Right cardiac atrium (tissue), 5 donors: ENCODE data around the gene TMEM125. TPM values are rescaled to one million over a fixed set of nuclear protein-coding genes. Genes with fewer than 3 reads are reported as not detected.

ENCODE experiments used
- ATAC-seq, 2 donors: fragments of 200-7000 bp; cut with Tn5 transposase; one replicate each; pipeline versions ENCODE4 v1.8.0 to v1.9.1; 2020; ENCODE audit warnings: moderate library complexity in 2 of 2, mild to moderate bottlenecking in 1 of 2
- DNase-seq, 3 donors: peaks; one replicate each; pipeline ENCODE4 v3.0.0-alpha.2; 2020
- H3K27ac ChIP-seq: one replicate; pipeline ENCODE4 v1.5.1; 2013; ENCODE audit warnings: mild to moderate bottlenecking, low read length, control low read depth, moderate library complexity
- H3K27me3 ChIP-seq: one replicate; pipeline ENCODE4 v1.6.1; 2013; ENCODE audit not compliant: control insufficient read depth, insufficient read depth
- H3K4me1 ChIP-seq: one replicate; pipeline ENCODE4 v1.6.1; 2013; ENCODE audit warnings: low read length; ENCODE audit not compliant: control insufficient read depth, insufficient read depth
- H3K4me3 ChIP-seq: one replicate; pipeline ENCODE4 v1.5.1; 2013; ENCODE audit warnings: low read length, control low read depth
- H3K9me3 ChIP-seq: one replicate; pipeline ENCODE4 v1.6.1; 2013; ENCODE audit warnings: low read length; ENCODE audit not compliant: control insufficient read depth
- WGBS: extraction: QIAGEN DNeasy Blood & Tissue Kit; methylation state at CpG from one replicate; pipeline ENCODE4 v1.1.7; 2013; 5-methylcytosine and 5-hydroxymethylcytosine counted together
- intact Hi-C, 4 donors: fragments of 100-400 bp; cut with DNase I; formaldehyde crosslinking; loops; one replicate each; pipeline versions ENCODE4 v1.11.0 to v1.14.0; 2022 to 2023
- polyA plus RNA-seq: library from polyadenylated mRNA; stranded (reverse); fragments of 200-250 nt; gene quantifications from one replicate; pipeline ENCODE4 v1.2.3, GENCODE V29; 2013
- total RNA-seq, 4 donors: library from RNA; stranded (reverse); fragmentation: NEBNext Ultra II Directional; extraction: Animal tissue kit (Norgen Biotek cat#: 25700); gene quantifications; one replicate each; pipeline ENCODE4 v1.2.1, GENCODE V29; 2021
- donor health status: healthy with polysubstance abuse.
- donor health status: DM: no; HTN: yes; CAD: no.
- donor health status: DM: no; HTN: no; CAD: no.
- donor health status: DM: no; HTN: yes; CAD: no; lungs with severe emphysema.
- donor health status: DM: yes; HTN: yes; CAD: no.

Gene TMEM125
- total and polyA plus RNA-seq, 5 donors = 0.68 to 1.6 (median 1.3) TPM

GRCh38 chr1:43296207-43296606 lies 26.4 kb downstream of the TMEM125 start:
- 32% methylated on average over 1 of the region's 1 CpG for WGBS
- H3K4me1 ChIP-seq = peaks cover 7% of the 10 kb centered on the region

GRCh38 chr1:43298055-43298454 lies 28.3 kb downstream of the TMEM125 start:
- intact Hi-C loops = no loop called here
- Histone ChIP-seq H3K4me3 (no peak overlapping the region), H3K27ac (no peak overlapping the region), H3K9me3 (no peaks in the 10 kb centered on the region), H3K27me3 (no peaks in the 10 kb centered on the region), H3K4me1 (peaks cover 14% of the 10 kb centered on the region)
- 66% methylated on average over 1 of the region's 1 CpG for WGBS
- ATAC-seq = no peak
- DNase-seq = no peak

More at GRCh38 chr1:43296207-43296606, 26.4 kb downstream of the TMEM125 start:
- intact Hi-C loops = no loop called here
- no peak overlapping the region for H3K4me3 ChIP-seq
- no peaks in the 10 kb centered on the region for H3K9me3 ChIP-seq
- H3K27ac ChIP-seq = no peak overlapping the region
- H3K27me3 ChIP-seq = no peaks in the 10 kb centered on the region
- DNase-seq (no peak), ATAC-seq (no peak)

- peak overlapping the region; percentile 21 for H3K27ac ChIP-seq
- H3K9me3 ChIP-seq = no peaks in the 10 kb centered on the region
- ATAC-seq (no peak), DNase-seq (no peak)
- no peak overlapping the region for H3K4me3 ChIP-seq
- intact Hi-C loops = no loop called here
- no peaks in the 10 kb centered on the region for H3K27me3 ChIP-seq
- H3K4me1 ChIP-seq = peaks cover 19% of the 10 kb centered on the region
Measured at GRCh38 chr1:43299101-43299500, 29.3 kb downstream of the TMEM125 start.

- peaks cover 21% of the 10 kb centered on the region for H3K4me1 ChIP-seq
- ATAC-seq (peak; percentile 72 to 86), DNase-seq (peak; percentile 57 to 76 (median 64))
- peak within 1 kb of the TSS; percentile 74 for H3K27ac ChIP-seq
- intact Hi-C loops = loop anchor here in 1 of 4 donors (5.0 kb wide), 1 partner anchor 63 kb away; no protein-coding TSS in a partner anchor
- no peaks in the 10 kb centered on the region for H3K9me3 ChIP-seq
- 65% methylated on average over 10 of the region's 10 CpGs for WGBS
- peak within 1 kb of the TSS; percentile 45 for H3K4me3 ChIP-seq
- no peaks in the 10 kb centered on the region for H3K27me3 ChIP-seq
Measured at GRCh38 chr1:43300378-43301094, 30.8 kb downstream of the TMEM125 start, which contains the start of gene TIE1. TIE1 (plus strand) TSS chr1:43300982; CDS start chr1:43301072, 90 bp downstream.

- 34% methylated on average over 1 of the region's 1 CpG for WGBS
- Histone ChIP-seq H3K9me3 (no peaks in the 10 kb centered on the region), H3K4me1 (peaks cover 21% of the 10 kb centered on the region), H3K4me3 (peak overlapping the region; percentile 45), H3K27me3 (no peaks in the 10 kb centered on the region), H3K27ac (peak overlapping the region; percentile 79)
- intact Hi-C loops = loop anchor here in 1 of 4 donors (5.0 kb wide), 1 partner anchor 65 kb away; no protein-coding TSS in a partner anchor
- ATAC-seq (peak in 1 of 2 donors; percentile 9), DNase-seq (no peak)
Measured at GRCh38 chr1:43302201-43302600, 32.4 kb downstream of the TMEM125 start.

GRCh38 chr1:43302721-43303470 lies 33.1 kb downstream of the TMEM125 start:
- Histone ChIP-seq H3K4me1 (peaks cover 21% of the 10 kb centered on the region), H3K27ac (peak overlapping the region; percentile 79), H3K9me3 (no peaks in the 10 kb centered on the region), H3K27me3 (no peaks in the 10 kb centered on the region), H3K4me3 (peak overlapping the region; percentile 45)
- intact Hi-C loops = loop anchor here in 1 of 4 donors (5.0 kb wide), 1 partner anchor 66 kb away; no protein-coding TSS in a partner anchor
- DNase-seq (no peak), ATAC-seq (no peak)
- WGBS = 58% methylated on average over 7 of the region's 7 CpGs

- H3K27me3 ChIP-seq = no peaks in the 10 kb centered on the region
- H3K9me3 ChIP-seq = no peaks in the 10 kb centered on the region
- peak overlapping the region; percentile 79 for H3K27ac ChIP-seq
- DNase-seq (peak in 1 of 3 donors; percentile 44), ATAC-seq (peak; percentile 7 to 21)
- WGBS = 54% methylated on average over 8 of the region's 8 CpGs
- intact Hi-C loops = loop anchor here in 1 of 4 donors (5.0 kb wide), 1 partner anchor 66 kb away; no protein-coding TSS in a partner anchor
- H3K4me3 ChIP-seq = peak overlapping the region; percentile 13
- peaks cover 21% of the 10 kb centered on the region for H3K4me1 ChIP-seq
Measured at GRCh38 chr1:43303471-43304313, 33.9 kb downstream of the TMEM125 start.

- no peaks in the 10 kb centered on the region for H3K9me3 ChIP-seq
- H3K4me3 ChIP-seq = no peak overlapping the region
- intact Hi-C loops = loop anchor here in 1 of 4 donors (5.0 kb wide), 1 partner anchor 67 kb away; no protein-coding TSS in a partner anchor
- peak in 1 of 3 donors; percentile 61 for DNase-seq
- H3K27me3 ChIP-seq = no peaks in the 10 kb centered on the region
- peak overlapping the region; percentile 79 for H3K27ac ChIP-seq
- H3K4me1 ChIP-seq = peaks cover 21% of the 10 kb centered on the region
- ATAC-seq = peak in 1 of 2 donors; percentile 27
- WGBS = 23% methylated on average over 8 of the region's 8 CpGs
Measured at GRCh38 chr1:43304314-43304681, 34.5 kb downstream of the TMEM125 start.

- intact Hi-C loops = loop anchor here in 1 of 4 donors (5.0 kb wide), 1 partner anchor 68 kb away; no protein-coding TSS in a partner anchor
- H3K4me3 ChIP-seq = no peak overlapping the region
- H3K4me1 ChIP-seq = peaks cover 20% of the 10 kb centered on the region
Measured at GRCh38 chr1:43304771-43305300, 35.1 kb downstream of the TMEM125 start.

GRCh38 chr1:43305461-43305860 lies 35.7 kb downstream of the TMEM125 start:
- 84% methylated on average over 3 of the region's 3 CpGs for WGBS
- no peak overlapping the region for H3K27ac ChIP-seq
- no peak for DNase-seq
- peaks cover 19% of the 10 kb centered on the region for H3K4me1 ChIP-seq
- H3K4me3 ChIP-seq = no peak overlapping the region
- intact Hi-C loops = no loop called here
- H3K27me3 ChIP-seq = no peaks in the 10 kb centered on the region
- no peak for ATAC-seq
- H3K9me3 ChIP-seq = no peaks in the 10 kb centered on the region

More at GRCh38 chr1:43304771-43305300, 35.1 kb downstream of the TMEM125 start:
- H3K27ac ChIP-seq = no peak overlapping the region
- peak in 1 of 2 donors; percentile 28 for ATAC-seq
- peak in 1 of 3 donors; percentile 60 for DNase-seq
- H3K27me3 ChIP-seq = no peaks in the 10 kb centered on the region
- no peaks in the 10 kb centered on the region for H3K9me3 ChIP-seq
- WGBS = 80% methylated on average over 46 of the region's 46 CpGs
